ENCODE measurements around the gene LRRC73.

LRRC73 gene

DNA sequence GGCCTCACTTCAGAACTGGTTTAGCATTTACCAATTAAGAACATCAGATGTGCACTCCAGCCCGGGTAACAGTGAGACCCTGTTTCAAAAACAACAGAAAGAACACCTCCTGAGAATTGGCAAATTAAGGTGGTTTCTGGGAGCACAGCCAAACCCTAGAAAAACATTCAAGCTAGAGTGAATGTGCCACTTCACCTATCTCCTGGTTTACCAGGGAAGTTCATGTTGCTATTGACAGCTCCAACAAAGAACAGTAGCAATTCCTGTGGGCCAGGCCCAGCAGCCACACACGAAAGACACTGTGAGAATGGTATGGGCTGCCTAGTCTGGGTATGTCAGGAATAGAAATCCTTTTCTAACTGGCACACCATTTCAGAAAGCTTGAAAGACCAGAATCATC is 11.7 kb upstream of the LRRC73 start:
- no peak overlapping the region for H3K4me3 ChIP-seq (ENCODE audit: low read depth, low read length)
- H3K9me3 ChIP-seq (ENCODE audit: severe bottlenecking), result no peaks in the 10 kb centered on the region
- H3K36me3 ChIP-seq, result peaks cover 92% of the 10 kb centered on the region
- H3K27ac ChIP-seq, result no peak overlapping the region
- DNase-seq, result no peak
- no peaks in the 10 kb centered on the region for H3K27me3 ChIP-seq (ENCODE audit: insufficient read depth, low read depth, severe bottlenecking)
- TF ChIP-seq, protein P1, sequence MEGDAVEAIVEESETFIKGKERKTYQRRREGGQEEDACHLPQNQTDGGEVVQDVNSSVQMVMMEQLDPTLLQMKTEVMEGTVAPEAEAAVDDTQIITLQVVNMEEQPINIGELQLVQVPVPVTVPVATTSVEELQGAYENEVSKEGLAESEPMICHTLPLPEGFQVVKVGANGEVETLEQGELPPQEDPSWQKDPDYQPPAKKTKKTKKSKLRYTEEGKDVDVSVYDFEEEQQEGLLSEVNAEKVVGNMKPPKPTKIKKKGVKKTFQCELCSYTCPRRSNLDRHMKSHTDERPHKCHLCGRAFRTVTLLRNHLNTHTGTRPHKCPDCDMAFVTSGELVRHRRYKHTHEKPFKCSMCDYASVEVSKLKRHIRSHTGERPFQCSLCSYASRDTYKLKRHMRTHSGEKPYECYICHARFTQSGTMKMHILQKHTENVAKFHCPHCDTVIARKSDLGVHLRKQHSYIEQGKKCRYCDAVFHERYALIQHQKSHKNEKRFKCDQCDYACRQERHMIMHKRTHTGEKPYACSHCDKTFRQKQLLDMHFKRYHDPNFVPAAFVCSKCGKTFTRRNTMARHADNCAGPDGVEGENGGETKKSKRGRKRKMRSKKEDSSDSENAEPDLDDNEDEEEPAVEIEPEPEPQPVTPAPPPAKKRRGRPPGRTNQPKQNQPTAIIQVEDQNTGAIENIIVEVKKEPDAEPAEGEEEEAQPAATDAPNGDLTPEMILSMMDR (IDR thresholded peaks at IDR 0.05; ENCODE audit: low read depth, low read length), result no peak

DNA sequence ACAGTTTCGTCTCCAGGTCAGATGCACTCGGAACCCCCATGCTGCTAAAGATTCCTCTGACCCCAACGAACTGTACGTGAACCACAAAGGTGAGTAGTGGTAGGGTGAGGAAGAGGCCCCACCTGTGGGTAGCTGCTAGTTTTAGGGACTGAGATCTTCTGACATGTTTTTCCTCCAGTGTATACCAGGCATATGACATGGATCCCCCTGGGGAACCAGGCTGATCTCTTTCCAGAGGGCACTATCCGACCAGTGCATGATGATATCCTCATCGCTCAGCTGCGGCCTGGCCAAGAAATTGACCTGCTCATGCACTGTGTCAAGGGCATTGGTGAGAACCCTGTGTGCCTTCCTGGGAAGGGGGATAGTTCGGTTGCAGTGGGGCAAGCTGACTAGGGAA is 10.0 kb upstream of the LRRC73 start:
- Histone ChIP-seq H3K9me3 (ENCODE audit: severe bottlenecking) (no peaks in the 10 kb centered on the region), H3K36me3 (peaks cover 84% of the 10 kb centered on the region), H3K27ac (no peak overlapping the region), H3K4me3 (ENCODE audit: low read depth, low read length) (no peak overlapping the region), H3K27me3 (ENCODE audit: insufficient read depth, low read depth, severe bottlenecking) (no peaks in the 10 kb centered on the region)
- no peak for DNase-seq
- TF ChIP-seq, protein P1 (IDR thresholded peaks at IDR 0.05; ENCODE audit: low read depth, low read length), result no peak

DNA sequence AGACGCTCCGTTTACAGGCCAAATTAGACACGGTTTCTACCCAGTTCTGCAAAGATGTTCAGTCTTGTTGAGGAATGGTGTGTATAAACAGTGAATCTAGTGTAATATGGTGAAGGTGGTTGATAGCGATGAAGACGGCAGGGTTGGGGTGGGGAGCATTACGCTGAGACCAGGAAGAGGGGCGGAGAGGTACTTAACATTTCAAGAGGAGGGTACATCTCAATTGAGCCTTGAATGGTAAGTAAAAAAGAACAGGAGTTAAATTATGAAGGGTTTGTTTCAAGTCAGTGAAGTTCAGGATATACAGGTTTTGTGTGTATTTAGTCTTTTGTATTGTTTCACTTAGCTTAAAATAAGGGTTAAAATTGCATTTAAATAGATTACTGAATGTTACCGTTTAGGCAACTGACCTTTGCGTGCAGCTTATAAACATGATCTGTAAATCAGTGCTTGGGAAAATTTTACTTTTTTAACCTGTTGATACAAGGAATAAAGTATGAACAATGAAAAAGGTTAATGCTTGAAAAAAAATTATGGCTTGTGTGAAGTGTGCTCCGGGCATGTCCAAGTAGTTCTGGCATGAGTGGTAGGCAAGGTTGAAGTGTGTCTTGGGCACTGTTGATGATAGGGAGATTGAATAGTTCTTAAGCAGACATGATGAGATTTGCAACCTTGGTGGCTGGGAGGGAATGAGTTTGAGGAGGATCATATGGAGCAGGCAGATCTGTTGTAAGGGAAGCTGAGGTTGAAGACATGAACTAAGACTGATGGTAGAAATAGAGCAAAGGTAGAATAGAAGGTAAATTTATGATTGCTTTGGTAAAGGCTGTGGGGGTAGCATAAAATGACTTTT is 7.6 kb upstream of the LRRC73 start:
- H3K27me3 ChIP-seq (ENCODE audit: insufficient read depth, low read depth, severe bottlenecking), result no peaks in the 10 kb centered on the region
- peaks cover 84% of the 10 kb centered on the region for H3K36me3 ChIP-seq
- DNase-seq, result no peak
- peak overlapping the region; percentile 87 for H3K27ac ChIP-seq
- TF ChIP-seq, protein P1 (IDR thresholded peaks at IDR 0.05; ENCODE audit: low read depth, low read length), result no peak
- H3K9me3 ChIP-seq (ENCODE audit: severe bottlenecking), result no peaks in the 10 kb centered on the region
- peak overlapping the region; percentile 76 for H3K4me3 ChIP-seq (ENCODE audit: low read depth, low read length)

DNA sequence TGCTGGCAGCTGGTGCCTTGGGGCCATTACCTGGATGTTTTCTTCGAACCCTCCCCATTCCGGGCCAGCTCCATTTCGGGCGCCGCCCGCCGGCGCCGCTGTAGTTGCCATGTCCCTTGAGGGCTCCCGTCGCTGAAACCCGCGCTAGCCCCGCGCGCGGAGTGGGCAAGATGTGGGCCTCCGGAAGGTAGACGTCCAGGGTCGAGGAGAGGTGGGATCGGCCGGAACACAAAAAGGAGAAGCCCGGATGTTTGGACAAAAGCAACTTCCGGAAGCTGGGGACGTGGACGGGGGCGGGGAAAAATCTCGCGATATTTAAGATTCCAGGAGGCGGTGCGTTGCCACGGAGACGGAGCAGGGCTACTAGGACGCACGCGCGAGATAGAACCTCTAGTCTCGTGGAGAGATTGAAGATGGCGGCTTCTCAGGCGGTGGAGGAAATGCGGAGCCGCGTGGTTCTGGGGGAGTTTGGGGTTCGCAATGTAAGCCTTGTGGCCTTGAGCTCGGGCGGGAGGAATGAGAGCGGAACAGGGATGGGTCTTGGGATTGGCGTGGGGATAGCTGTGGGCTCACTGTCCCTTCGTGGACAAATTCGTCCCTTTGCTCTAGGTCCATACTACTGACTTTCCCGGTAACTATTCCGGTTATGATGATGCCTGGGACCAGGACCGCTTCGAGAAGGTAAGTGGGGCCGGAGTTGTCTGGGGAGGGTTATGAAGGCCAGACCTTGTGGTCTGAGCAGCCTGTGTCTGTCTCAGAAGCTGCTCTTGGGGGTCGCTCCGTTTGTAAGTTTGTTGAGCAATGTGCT is 6.8 kb upstream of the LRRC73 start, which contains the start of the genes POLR1C and YIPF3:
Gene POLR1C, plus strand, starts transcription at position 393 of the 808 bp plus-strand sequence. Its CDS starts 21 bp downstream, at position 414.
Gene YIPF3, minus strand, starts transcription at position 230 of the 808 bp plus-strand sequence. Its CDS starts 119 bp downstream, at position 111.
- Histone ChIP-seq H3K36me3 (peaks cover 84% of the 10 kb centered on the region), H3K9me3 (ENCODE audit: severe bottlenecking) (no peaks in the 10 kb centered on the region)

DNA sequence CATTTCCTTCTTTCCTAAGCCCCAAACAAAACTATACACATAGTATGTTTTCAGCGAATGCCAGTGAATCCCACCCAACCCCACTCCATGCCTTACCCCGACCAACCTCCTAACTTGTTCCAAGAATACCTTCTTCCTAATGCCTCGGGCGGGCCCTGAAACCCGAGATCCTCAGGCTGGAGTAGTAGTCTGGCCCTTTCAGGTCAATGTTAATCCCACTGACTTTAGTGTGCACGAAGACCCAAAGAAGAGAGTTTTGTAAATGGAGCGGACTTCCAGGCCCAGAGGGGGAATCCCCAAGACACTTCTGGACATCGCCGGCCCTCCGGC is 6.2 kb upstream of the LRRC73 start:
- Histone ChIP-seq H3K4me3 (ENCODE audit: low read depth, low read length) (peak overlapping the region; percentile 76), H3K27me3 (ENCODE audit: insufficient read depth, low read depth, severe bottlenecking) (no peaks in the 10 kb centered on the region), H3K36me3 (peaks cover 84% of the 10 kb centered on the region), H3K9me3 (ENCODE audit: severe bottlenecking) (no peaks in the 10 kb centered on the region), H3K27ac (peak overlapping the region; percentile 87)
- no peak for DNase-seq
- TF ChIP-seq, protein P1 (IDR thresholded peaks at IDR 0.05; ENCODE audit: low read depth, low read length), result no peak

More for the DNA sequence above, 6.8 kb upstream of the LRRC73 start, which contains the start of the genes POLR1C and YIPF3:
- peak within 1 kb of the TSS; percentile 76 for H3K4me3 ChIP-seq (ENCODE audit: low read depth, low read length)
- peak within 1 kb of the TSS; percentile 87 for H3K27ac ChIP-seq
- no peaks in the 10 kb centered on the region for H3K27me3 ChIP-seq (ENCODE audit: insufficient read depth, low read depth, severe bottlenecking)
- TF ChIP-seq, protein P1 (IDR thresholded peaks at IDR 0.05; ENCODE audit: low read depth, low read length), result no peak
- DNase-seq, result peak; percentile 100
